Kidney glomerular epithelial cell (primary cell): Measurements from ENCODE around the gene FBXO38.
A peak's percentile ranks its signal among the peaks of the same experiment; 100 is the strongest.

Source experiments
- DNase-seq: peaks from one replicate; lab custom pipeline; 2025; lab: John Stamatoyannopoulos, UW

Gene FBXO38, protein sequence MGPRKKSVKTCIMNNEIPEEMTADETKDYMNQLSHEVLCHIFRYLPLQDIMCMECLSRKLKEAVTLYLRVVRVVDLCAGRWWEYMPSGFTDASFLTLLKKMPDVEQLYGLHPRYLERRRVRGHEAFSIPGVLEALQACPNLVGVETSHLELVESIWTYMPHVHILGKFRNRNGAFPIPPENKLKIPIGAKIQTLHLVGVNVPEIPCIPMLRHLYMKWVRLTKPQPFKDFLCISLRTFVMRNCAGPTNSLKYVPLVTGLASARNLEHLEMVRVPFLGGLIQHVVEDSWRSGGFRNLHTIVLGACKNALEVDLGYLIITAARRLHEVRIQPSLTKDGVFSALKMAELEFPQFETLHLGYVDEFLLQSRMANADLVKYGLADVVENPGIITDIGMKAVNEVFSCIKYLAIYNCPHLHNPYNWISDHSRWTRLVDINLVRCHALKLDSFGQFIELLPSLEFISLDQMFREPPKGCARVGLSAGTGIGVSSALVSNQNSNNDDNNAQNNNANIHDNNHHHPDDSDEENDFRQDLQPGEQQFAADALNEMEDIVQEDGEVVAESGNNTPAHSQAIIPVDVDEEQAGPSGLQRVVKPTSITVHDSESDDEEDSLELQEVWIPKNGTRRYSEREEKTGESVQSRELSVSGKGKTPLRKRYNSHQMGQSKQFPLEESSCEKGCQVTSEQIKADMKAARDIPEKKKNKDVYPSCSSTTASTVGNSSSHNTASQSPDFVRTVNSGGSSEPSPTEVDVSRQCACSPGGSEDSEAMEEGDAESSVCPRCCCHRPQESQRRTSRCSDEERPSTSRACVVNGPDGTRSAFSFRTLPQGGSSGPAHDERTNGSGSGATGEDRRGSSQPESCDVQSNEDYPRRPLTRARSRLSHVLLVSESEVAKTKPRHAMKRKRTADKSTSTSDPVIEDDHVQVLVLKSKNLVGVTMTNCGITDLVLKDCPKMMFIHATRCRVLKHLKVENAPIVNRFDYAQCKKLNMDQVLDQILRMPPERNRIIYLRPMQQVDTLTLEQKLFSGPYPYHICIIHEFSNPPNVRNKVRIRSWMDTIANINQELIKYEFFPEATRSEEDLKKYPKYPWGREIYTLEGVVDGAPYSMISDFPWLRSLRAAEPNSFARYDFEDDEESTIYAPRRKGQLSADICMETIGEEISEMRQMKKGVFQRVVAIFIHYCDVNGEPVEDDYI

DNA sequence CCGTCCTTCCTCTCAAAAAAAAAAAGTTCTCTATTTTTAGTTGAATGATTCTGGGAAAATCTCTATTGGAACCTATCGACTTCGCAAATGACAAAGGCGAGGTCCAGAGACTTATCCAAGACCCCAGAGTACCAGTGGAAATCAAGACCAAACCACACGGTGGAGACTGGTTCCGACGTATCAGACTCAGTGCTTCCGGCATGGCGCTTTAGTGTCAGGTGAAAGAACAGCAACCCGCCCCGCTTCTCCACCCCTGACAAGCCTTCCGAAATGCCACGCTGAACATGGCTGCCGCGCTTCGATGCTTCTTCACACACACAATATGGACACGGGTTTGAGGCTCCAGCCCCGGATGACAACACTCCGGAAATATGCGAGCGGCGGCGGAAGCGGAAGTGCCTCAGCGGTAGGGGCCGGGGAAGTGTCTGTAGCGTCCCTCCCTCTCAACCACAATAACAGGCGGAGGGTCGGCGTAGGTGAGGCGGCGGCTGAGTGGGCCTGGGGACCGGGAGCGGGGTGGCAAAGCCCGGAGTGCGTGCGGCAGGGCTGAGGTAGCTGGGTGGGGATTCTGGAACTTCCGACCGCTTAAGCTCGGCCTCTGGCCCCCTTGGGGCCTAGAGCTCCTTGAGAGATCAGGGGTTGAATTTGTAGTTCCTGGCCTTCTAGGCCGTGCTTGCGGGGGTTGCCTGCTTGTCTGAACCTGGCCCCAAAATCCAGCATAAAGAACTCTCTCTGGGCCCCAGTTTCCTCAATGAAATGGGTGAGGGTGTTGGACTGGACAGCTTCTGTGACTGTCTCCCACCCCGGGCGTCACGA, at the start of gene FBXO38:
FBXO38 (plus strand) TSS at position 395 of the 816 bp plus-strand sequence. CDS start 10,819 bp downstream, outside the sequence.
- peak; percentile 98 for DNase-seq

DNA sequence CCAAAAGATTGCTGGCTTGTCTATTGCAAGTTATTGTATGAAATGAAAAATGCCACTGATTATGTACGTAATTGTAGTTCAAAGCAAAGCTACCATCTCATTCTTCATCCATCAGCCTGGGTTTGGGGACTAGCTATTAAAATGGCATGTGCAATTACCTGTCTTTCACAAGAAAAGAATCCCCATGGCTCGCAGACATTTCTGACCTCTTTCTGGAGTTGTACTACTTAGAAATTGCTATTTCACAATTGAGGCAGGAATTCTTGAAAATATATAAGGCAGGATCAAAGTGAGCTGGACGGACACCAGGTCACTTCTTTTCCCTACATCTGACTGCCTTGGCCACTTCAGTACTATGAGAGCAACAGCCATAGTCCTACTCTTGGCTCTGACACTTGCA, 48.5 kb upstream of the FBXO38 start, which contains the start of gene SPINK9:
SPINK9 (plus strand) TSS at position 301 of the 400 bp plus-strand sequence; CDS start at position 356, 55 bp downstream.
- DNase-seq, result no peak

DNA sequence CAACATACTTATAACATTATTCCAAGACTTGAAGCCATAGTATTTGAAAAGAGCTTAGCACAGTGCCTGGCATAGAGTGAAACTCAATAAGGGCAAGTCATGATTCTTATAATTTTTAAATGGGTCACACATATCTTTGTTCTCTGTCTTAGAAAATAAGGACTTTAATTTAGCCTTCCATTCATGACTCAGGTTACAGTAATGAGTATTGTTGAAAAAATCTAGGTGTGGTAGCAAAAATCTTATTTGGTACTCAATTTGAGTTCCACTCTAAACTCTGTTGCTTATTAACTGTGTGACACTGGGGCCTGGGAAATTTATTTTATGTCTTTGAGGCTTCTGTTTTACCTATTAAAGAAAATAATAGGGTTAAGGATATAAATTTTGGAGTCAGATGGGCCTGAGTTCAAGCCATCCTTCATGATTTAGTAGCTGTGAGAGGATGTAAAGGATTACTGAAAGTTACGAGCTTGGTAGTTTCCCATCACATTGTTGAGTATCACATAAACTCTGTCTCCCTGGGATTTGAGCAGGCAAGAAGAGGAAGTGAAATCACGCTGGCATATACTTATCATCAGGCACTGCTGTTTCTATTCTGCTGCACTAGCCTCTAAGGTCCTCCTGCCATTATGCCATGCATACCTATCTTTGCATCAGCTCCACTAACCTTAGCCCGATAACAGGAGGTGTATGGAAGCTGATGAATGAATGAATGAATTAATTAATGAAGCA, 46.9 kb upstream of the FBXO38 start:
- no peak for DNase-seq

DNA sequence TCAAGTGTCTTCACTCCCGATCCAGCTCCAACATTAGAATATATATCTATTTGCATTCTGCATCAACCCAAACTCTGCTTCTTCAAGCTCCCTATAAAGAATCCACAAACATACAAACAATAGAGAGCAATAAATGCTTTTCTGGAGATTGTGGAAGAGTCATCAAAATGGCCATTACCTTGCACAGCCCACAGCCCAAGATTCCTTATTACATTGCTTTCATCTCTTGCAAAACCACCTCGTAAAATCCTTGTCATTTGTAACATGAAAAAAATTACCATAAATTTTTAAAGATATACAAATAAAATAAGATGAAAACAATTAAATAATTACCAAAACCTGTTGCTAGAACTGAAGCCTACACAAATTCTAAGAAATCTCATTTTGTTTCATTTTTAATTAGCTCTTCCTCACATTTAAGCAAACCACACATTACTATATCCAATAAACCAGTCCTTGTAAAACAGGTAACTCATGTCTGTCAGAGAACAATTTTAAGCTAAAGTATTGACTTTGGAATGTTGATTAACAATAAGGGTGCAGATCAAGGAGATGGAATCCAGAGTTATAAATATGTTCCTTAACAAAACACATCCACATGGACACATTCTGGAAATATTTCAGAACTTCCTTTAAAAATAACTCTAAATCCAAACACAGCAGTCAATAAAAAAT, 41.2 kb upstream of the FBXO38 start:
- DNase-seq, result no peak

DNA sequence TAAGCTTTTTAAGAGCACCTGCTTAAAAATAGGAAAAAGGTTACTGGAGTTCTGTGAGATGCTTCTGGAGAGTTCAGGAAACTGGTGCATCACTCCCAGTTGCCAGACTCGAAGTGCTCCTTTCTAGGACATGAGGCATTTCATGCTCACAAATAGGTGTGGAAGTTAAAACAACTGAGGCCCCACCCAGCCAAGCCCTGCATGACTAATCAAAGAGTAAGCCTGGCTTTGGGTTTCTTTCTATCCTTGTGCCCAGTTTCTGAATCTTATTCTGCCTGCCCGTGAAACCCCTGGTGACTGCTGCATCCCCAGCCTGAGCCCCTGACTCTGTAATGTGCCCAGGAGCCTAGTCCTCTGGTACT, 40.7 kb upstream of the FBXO38 start:
- no peak for DNase-seq

DNA sequence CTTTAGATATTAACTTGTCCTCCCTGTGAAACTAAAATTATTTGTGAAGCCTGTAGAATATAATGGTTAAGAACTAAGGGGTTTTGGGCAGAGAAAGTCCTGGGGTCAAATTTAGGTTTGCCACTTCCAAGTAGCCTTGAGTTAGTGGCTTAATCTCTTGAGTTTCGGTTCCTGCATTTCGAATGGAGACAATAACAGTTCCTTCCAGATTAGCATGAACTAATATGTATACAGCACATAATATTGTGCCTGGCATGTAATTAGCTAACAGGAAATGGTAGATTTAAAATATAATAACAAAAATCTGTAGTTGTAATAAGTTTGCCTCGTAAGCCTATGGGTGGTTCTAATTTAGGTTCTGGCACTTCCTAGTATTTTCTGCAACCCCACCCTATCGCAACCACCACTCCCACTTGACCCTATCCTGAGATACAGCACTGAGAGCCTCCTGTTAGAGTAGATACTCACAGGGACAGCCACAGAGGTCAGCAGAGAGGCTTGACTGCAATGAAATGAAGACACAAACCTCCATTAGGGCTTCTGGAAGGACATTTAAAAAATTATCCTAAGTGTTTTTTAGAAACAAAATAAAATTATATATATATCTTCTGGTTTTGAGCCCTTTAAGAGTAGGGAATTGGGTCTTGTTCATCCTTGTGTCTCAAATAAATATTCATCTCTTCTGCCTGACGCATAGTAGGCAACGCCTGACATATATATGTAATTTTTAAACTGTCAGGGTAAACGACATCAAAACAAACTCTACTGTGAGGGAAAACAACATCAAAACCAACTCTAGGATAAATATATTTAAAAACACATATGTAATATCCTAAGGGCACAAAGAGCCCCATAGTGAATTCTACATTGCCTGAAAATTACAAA, 39.9 kb upstream of the FBXO38 start:
- no peak for DNase-seq

DNA sequence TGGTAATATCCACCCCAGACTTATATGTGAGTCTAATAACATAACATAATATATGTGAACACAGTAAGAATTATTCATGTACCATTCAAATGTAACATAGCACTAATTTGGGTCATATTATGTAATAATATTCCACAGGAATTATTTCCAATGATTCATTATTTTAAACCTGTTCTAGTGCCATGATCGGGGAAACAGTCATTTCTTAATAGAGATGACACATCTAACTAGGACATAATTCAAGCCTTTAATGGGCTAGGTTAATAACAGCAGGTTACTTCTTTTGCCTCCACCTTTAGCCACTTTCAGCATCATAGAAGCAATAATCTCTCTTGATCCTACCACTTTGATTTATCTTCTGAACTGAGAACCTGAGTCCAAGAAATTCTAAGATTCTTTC, 36.1 kb upstream of the FBXO38 start:
- no peak for DNase-seq

DNA sequence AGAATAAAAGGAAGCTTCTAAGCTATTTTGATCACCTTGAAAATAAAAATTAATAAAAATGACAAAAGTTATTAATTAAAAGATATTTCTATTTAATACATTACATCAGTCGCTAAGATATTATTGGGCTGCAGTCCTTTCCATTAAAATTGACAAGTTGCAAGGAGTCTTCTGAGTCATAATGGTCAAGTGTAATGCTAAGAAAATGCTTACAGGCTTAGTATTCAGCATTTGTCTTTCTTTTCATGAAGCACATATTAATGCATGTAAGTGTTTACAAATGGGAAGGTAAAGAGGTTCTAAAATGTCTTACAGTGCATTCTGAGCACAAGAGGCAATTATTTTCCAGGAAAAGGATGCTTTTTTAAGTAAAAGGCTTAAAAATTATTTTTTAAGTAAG, 31.1 kb upstream of the FBXO38 start:
- peak; percentile 5 for DNase-seq

DNA sequence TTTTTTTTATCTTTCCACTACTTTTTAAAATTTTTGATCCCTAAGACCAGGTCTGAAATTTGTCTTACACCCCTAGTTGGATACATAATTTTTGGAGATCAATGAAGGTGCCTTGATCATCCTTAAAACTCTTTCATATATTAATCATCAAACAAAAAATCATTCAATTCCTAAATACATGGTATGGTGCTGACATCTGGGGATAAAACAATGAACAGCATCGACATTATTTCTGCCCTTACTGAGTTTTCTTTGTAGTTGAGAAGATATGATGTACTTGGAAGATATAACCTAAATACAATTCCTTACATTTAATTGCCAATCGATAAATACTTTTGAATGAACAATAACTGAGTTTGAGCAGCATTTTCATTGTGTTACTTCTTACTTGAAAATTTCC, 30.1 kb upstream of the FBXO38 start:
- DNase-seq, result no peak

DNA sequence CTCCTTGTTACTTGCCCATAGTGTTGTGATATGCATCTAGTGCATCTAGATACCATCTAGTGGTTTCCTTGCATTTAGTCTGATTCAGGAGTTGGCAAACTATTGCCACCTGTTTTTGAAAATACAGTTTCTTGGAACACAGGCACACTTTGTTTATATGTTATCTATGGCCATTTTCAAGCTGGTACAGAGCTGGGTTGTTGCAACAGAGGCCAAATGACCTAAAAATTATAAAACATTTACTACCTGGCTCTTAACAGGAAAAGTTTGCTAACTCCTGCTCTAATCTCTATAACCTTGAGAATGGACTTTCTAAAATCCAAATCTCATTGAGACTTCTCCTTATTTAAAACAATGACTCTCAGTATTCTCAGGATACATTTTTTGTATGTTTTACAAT, 19.4 kb upstream of the FBXO38 start:
- DNase-seq, result no peak

DNA sequence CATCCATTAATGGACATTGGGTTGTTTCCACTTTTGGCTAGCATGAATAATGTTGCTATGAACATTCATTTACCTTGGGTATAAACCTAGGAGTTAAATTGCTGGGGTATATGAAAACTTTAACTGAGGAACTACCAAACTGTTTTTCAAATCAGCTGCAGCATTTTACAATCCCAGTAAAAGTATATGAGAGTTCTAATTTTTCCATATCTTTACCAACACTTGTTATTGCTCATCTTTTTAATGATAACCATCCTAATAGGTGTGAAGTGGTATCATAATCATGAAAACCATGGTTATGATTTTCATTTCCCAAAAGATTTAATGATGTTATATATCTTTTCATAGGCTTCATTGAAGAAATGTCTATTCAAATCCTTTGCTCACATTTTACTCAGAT, 15.5 kb upstream of the FBXO38 start:
- DNase-seq, result no peak

DNA sequence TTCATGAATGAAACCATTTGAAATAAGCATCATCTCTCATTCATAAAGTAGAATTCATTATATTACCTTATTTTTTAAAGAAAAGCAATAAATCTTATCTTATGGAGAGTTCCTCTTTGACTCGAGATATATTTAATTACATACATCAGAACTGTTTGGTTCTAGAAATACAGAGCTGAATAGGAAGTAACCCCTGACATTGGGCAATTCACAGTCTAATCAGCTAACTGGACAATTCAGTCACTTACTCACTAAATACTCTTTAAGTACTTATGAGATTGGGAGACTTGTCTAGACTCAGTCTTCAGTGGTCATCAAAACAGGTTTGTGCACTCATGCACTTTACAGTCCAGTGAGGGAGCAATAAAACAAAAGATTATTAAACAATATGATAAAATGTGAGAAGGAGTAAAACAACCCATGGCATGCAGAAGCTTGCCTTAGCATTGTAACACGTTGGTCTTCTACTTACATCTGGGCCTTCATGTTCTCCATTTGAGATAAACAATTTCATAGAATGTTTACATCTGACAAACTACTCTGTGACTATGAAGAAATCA, 11.5 kb upstream of the FBXO38 start:
- no peak for DNase-seq

DNA sequence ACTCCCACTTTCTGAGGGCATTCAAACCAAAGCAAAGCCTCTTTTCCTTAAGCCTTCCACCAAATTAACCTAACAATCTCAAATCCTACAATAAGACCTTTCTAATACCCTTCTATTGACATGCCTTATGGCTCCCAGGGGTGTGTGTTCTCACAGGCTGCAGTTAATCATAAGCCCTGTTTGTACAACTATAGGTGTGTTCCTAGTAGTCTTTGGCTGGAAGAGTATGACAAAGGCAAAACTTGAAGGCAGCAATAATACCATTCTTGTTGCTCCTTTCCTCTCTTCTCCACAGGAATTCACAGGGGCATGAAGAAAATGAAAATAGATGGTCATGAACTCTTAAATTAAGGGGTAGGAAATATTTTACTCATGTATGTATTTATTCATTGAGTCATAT, 10.9 kb upstream of the FBXO38 start:
- no peak for DNase-seq

DNA sequence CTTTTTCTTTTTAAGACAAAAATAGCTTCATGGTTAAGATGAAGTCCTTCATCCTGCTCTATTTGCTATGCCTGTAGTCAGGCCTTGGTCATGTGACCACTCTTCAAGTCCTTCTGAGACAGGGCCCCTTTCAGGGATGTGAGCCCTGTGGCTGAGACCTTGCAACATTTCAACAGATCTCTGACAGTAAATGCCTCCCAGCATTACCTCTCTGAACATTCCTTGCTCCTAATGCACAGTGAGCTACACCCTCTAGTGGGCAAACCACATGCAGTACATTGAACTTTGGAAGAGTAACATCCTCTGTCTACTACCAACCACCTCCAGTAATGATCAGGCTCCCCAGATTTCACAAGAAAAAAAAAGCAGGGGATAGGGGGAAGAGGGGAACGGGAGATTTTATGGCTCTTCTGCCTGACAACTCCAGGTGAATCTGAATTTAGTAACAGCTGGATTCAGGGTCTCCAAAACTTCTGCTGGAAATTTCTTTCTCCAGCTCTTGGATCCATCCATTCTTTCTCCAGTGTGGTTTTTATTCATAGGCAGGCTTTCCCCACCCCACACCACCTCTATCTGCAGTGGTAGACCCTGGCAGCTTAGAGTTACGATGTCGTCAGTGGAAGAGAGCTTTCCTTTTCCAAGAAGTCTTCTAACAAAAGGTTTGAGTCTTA, 8.9 kb upstream of the FBXO38 start:
- DNase-seq, result peak; percentile 56

DNA sequence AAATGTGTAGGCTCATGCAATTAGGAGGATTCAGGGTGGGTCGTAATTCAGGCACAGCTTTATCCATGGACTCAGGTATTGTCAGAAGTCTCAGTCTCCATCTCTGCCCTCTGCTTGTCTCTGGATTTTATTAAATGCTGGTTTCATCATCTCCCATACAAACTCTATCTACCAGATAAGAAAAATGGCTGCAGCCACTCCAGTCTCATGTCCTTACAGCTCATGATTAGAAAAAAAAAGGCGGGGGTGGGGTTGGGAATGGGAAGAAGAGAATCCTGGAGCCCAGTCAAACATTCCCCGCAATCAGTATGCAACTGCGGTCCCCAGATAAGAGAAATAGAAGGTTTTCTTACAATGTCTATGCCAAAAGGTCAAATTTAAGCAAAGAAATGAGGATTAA, 7.6 kb upstream of the FBXO38 start:
- no peak for DNase-seq

DNA sequence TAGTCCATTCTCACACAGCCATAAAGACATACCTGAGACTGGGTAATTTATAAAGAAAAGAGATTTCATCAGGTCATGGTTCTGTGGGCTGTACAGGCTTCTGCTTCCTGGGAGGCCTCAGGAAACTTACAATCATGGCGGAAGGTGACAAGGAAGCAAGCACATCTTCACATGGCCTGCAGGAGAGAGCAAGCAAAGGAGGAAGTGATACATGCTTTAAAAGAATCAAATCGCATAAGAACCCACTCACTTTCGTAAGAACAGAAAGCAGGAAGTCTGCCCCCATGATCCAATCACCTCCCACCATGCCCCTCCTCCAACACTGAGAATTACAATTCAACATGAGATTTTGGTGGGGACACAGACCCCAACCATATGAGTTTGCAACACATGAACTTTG, 5.1 kb upstream of the FBXO38 start:
- no peak for DNase-seq

DNA sequence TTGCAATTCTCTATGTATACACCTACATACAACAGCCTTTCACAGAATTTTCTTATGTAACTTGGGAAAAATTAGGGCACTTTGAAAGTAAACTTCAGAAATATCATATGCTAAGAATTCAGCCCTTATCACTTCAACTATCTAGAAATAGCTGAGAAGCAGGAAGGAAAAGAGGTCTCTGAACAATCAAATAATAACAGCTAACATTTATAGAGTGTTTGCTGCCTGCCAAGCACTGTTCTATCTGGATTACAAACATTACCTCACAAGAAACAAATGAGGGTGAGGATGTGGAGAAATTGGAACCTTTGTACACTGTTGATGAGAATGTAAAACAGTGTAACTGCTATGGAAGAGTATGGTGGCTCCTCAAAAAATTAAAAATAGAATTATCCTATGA, 4.4 kb upstream of the FBXO38 start:
- no peak for DNase-seq

DNA sequence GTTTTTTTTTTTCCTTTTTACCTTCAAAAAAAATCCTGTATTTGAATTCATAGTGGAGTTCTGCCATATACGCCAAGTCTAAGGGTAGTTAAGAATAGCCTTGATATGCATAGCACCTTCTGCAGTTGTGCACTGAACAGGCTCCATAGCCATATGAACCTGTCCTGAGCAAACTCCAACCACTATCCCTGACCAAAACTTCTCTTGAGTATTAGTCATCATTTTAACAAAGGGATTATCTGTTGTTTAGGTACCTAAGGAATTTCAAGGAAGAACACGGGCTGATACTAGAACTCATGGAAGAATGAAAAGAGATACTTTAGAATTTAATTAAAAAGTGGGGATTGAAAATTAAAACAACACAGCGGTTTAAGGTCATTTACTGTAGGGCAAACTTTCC, 1.9 kb upstream of the FBXO38 start:
- DNase-seq, result peak; percentile 13
